K562 (cell line): ENCODE data around the gene BGLAP. TPM values are rescaled to one million over a fixed set of nuclear protein-coding genes. Genes with fewer than 3 reads are reported as not detected.

Experiments used
- BHLHE40 ChIP-seq: IDR thresholded peaks from 2 replicates; pipeline ENCODE4 v1.6.1; 2011; ENCODE audit warnings: low read length, improper control_type of control experiment
- C11orf30 ChIP-seq: fragments of 450-650 bp; IDR thresholded peaks from 2 replicates; pipeline ENCODE4 v1.6.1; 2016; ENCODE audit warnings: low read depth, mild to moderate bottlenecking
- HDGF ChIP-seq: fragments of 450-650 bp; IDR thresholded peaks from 2 replicates; pipeline ENCODE4 v1.6.1; 2016
- TCF7L2 ChIP-seq: fragments of 150-350 bp; IDR thresholded peaks from 2 replicates; pipeline ENCODE4 v1.6.1; 2016; ENCODE audit warnings: low read depth, mild to moderate bottlenecking, low read length, moderate library complexity
- ZNF140 ChIP-seq: fragments of 250-450 bp; sonication (Bioruptor Pico); IDR thresholded peaks from 2 replicates; pipeline ENCODE4 v1.8.0; 2021; ENCODE audit warnings: moderate library complexity, mild to moderate bottlenecking, inconsistent platforms
- polyA plus RNA-seq, 8 experiments: library from polyadenylated mRNA; depleted of rRNA in 4 of 8; stranded (reverse) in 5 of 8; unstranded in 3 of 8; fragments of >200 nt; fragmentation: Nextera tagmentation in 2 of 8; fragmentation: Illumina TruSeq in 1 of 8; extraction: Ambion mirVana in 2 of 8; extraction: Trizol in 1 of 8; gene quantifications; 2 replicates each; pipeline versions ENCODE4 v1.2.1 to v1.2.3, GENCODE V29; 2011 to 2014; ENCODE audit warnings: inconsistent platforms in 1 of 8, missing spikeins in 1 of 8
- total RNA-seq, 7 experiments: library from RNA; depleted of rRNA in 6 of 7; stranded (reverse); fragments of >200 nt in 6 of 7; fragmentation: Illumina TruSeq in 2 of 7; extraction: Trizol in 2 of 7; gene quantifications; 2 replicates each; pipeline versions ENCODE4 v1.2.1 to v1.2.3, GENCODE V29; 2011 to 2021; ENCODE audit warnings: low replicate concordance in 1 of 7
- TF ChIP-seq, protein P1 (sequence below): fragments of 200-800 bp; sonication (Bioruptor generic); IDR thresholded peaks from 2 replicates; pipeline ENCODE4 v1.6.1; 2016; ENCODE audit warnings: missing genetic modification characterization, missing compliant biosample characterization
- TF ChIP-seq, protein P2 (sequence below), 2 experiments: fragments of 450-650 bp in 1 of 2; sonication (generic) in 1 of 2; formaldehyde crosslinking; conservative IDR thresholded peaks; 2 replicates each; pipeline versions ENCODE4 v1.4.0 to v1.8.1; 2020 to 2022; ENCODE audit warnings: mild to moderate bottlenecking in 1 of 2, missing genetic modification reagents in 1 of 2

The BGLAP gene
- total and polyA plus RNA-seq, 9 of the 15 experiments (the other 6 are each of a cell fraction or from before 2014, with no cell fraction given), result 0.15 to 1.4 (median 0.28) TPM; not detected in 3

DNA sequence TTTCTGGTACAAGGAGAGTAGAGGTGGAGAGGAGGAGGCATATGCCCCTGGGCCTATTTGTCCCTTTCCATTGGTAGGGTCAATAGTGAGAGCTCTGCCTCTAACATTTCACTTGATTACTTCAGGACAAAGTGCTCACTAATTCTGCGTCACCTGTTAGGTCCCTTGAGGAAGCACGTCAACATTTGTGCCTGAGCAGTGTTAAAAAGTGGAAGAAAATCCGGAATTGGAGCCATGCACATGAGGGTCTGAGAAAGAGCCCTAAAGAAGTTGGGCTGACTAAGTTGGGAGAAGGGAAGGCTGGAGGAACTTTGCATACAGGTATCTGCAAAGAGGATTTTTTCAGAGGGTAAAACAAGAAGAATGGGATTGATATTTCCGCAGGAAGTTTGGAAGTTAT, 46.1 kb upstream of the BGLAP start (continued):
- TF ChIP-seq BHLHE40, result no peak
- TF ChIP-seq, protein P1, sequence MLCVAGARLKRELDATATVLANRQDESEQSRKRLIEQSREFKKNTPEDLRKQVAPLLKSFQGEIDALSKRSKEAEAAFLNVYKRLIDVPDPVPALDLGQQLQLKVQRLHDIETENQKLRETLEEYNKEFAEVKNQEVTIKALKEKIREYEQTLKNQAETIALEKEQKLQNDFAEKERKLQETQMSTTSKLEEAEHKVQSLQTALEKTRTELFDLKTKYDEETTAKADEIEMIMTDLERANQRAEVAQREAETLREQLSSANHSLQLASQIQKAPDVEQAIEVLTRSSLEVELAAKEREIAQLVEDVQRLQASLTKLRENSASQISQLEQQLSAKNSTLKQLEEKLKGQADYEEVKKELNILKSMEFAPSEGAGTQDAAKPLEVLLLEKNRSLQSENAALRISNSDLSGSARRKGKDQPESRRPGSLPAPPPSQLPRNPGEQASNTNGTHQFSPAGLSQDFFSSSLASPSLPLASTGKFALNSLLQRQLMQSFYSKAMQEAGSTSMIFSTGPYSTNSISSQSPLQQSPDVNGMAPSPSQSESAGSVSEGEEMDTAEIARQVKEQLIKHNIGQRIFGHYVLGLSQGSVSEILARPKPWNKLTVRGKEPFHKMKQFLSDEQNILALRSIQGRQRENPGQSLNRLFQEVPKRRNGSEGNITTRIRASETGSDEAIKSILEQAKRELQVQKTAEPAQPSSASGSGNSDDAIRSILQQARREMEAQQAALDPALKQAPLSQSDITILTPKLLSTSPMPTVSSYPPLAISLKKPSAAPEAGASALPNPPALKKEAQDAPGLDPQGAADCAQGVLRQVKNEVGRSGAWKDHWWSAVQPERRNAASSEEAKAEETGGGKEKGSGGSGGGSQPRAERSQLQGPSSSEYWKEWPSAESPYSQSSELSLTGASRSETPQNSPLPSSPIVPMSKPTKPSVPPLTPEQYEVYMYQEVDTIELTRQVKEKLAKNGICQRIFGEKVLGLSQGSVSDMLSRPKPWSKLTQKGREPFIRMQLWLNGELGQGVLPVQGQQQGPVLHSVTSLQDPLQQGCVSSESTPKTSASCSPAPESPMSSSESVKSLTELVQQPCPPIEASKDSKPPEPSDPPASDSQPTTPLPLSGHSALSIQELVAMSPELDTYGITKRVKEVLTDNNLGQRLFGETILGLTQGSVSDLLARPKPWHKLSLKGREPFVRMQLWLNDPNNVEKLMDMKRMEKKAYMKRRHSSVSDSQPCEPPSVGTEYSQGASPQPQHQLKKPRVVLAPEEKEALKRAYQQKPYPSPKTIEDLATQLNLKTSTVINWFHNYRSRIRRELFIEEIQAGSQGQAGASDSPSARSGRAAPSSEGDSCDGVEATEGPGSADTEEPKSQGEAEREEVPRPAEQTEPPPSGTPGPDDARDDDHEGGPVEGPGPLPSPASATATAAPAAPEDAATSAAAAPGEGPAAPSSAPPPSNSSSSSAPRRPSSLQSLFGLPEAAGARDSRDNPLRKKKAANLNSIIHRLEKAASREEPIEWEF, result no peak
- no peak for TF ChIP-seq ZNF140 (CRISPR knock-in tag)
- TF ChIP-seq TCF7L2, result no peak
- no peak for TF ChIP-seq C11orf30
- TF ChIP-seq, protein P2, sequence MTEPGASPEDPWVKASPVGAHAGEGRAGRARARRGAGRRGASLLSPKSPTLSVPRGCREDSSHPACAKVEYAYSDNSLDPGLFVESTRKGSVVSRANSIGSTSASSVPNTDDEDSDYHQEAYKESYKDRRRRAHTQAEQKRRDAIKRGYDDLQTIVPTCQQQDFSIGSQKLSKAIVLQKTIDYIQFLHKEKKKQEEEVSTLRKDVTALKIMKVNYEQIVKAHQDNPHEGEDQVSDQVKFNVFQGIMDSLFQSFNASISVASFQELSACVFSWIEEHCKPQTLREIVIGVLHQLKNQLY (CRISPR knock-in tag; conservative IDR thresholded peaks at IDR 0.05), result no peak
- TF ChIP-seq HDGF, result no peak
